GM12878 (cell line): ENCODE measurements around the gene CNTNAP2. TPM values are rescaled to one million over a fixed set of nuclear protein-coding genes. Genes with fewer than 3 reads are reported as not detected.

ENCODE experiments used
- ATAC-seq: fragments of 200-7000 bp; cut with Tn5 transposase; 3 replicates; pipeline ENCODE4 v1.9.1; 2020; ENCODE audit warnings: mild to moderate bottlenecking, moderate library complexity
- BruUV-seq: library from RNA; stranded (reverse); fragments of 400-500 nt; replicated peaks from 2 replicates; lab custom pipeline; 2021; lab: Mats Ljungman, UMichigan
- CTCF ChIA-PET: fragments of 300-600 bp; sonication (Branson Sonifier 250); formaldehyde crosslinking; extraction: SDS; loops from one replicate; lab custom pipeline; 2021; ENCODE audit warnings: inconsistent platforms; lab: Yijun Ruan, JAX
- POLR2A ChIA-PET: fragments of 350-600 bp; formaldehyde crosslinking; extraction: SDS; loops from one replicate; lab custom pipeline; 2021; ENCODE audit warnings: inconsistent platforms; lab: Charles Lee
- RAD21 ChIA-PET: fragments of 300-600 bp; sonication (Branson Sonifier 250); formaldehyde crosslinking; loops from one replicate; lab custom pipeline; 2023; ENCODE audit warnings: antibody characterized with exemption; ENCODE audit not compliant: unreplicated experiment; lab: Charles Lee
- SMC1A ChIA-PET: fragments of 300-600 bp; sonication (Branson Sonifier 250); formaldehyde crosslinking; loops from one replicate; lab custom pipeline; 2023; ENCODE audit not compliant: unreplicated experiment, uncharacterized antibody; lab: Charles Lee
- DNase-seq: peaks from one replicate; pipeline ENCODE4 v3.0.0-alpha.2; 2011; ENCODE audit warnings: low read depth, low spot score
- FAIRE-seq: peaks from 3 replicates; lab custom pipeline; 2011; peaks lifted over from hg19 to GRCh38; lab: Jason Lieb, UNC
- H2AFZ ChIP-seq: 2 replicates; pipeline ENCODE4 v1.6.0; 2011; ENCODE audit warnings: low read depth, low read length, control low read depth; ENCODE audit not compliant: control insufficient read depth
- H3K27ac ChIP-seq: 2 replicates; pipeline ENCODE4 v1.5.1; 2011; ENCODE audit warnings: control low read depth; ENCODE audit not compliant: control insufficient read depth, insufficient read depth
- H3K27me3 ChIP-seq, 2 experiments: replicated peaks in 1 of 2; 2 replicates each; pipeline versions ENCODE4 v1.6.0 to v1.6.1; 2011; ENCODE audit warnings: low read length in 1 of 2; ENCODE audit not compliant: control insufficient read depth in 2 of 2, insufficient read depth in 2 of 2
- H3K36me3 ChIP-seq, 2 experiments: 2 replicates each; pipeline ENCODE4 v1.5.1; 2011; ENCODE audit warnings: low read length in 1 of 2; ENCODE audit not compliant: control insufficient read depth in 2 of 2, insufficient read depth in 2 of 2
- H3K4me1 ChIP-seq: 2 replicates; pipeline ENCODE4 v1.6.1; 2011; ENCODE audit warnings: mild to moderate bottlenecking, low read length, moderate library complexity, mixed read lengths; ENCODE audit not compliant: control insufficient read depth, insufficient read depth
- H3K4me2 ChIP-seq: 2 replicates; pipeline ENCODE4 v1.6.0; 2011; ENCODE audit warnings: control low read depth; ENCODE audit not compliant: control insufficient read depth, insufficient read depth
- H3K4me3 ChIP-seq: fragments of 200-600 bp; sonication (generic); 2 replicates; pipeline ENCODE4 v1.5.1; 2016
- H3K79me2 ChIP-seq: 2 replicates; pipeline ENCODE4 v1.6.0; 2011; ENCODE audit warnings: low read length; ENCODE audit not compliant: control insufficient read depth, insufficient read depth
- H3K9ac ChIP-seq: 2 replicates; pipeline ENCODE4 v1.8.0; 2011; ENCODE audit warnings: low read length, control low read depth, mixed read lengths; ENCODE audit not compliant: control insufficient read depth, insufficient read depth
- H3K9me3 ChIP-seq: replicated peaks from 3 replicates; pipeline ENCODE4 v1.5.1; 2011; ENCODE audit warnings: mild to moderate bottlenecking, low read length; ENCODE audit not compliant: control insufficient read depth, insufficient read depth
- H4K20me1 ChIP-seq: 2 replicates; pipeline ENCODE4 v1.6.0; 2011; ENCODE audit not compliant: control insufficient read depth, insufficient read depth
- ASH2L ChIP-seq: fragments of 300-600, 200-600 bp; sonication (generic); IDR thresholded peaks from 2 replicates; pipeline ENCODE4 v1.6.1; 2017; ENCODE audit warnings: low read depth, mild to moderate bottlenecking, borderline replicate concordance
- CTCF ChIP-seq, 3 experiments: IDR thresholded peaks in 2 of 3; conservative IDR thresholded peaks in 1 of 3; 2 replicates each; pipeline ENCODE4 v1.5.1; 2011; ENCODE audit warnings: low read depth in 3 of 3, low read length in 3 of 3, mild to moderate bottlenecking in 3 of 3, control low read depth in 2 of 3, moderate library complexity in 2 of 3, inconsistent platforms in 1 of 3, mixed read lengths in 1 of 3; ENCODE audit not compliant: control insufficient read depth in 2 of 3, insufficient read depth in 1 of 3; ENCODE audit errors: extremely low read depth in 1 of 3
- ESRRA ChIP-seq: IDR thresholded peaks from 2 replicates; pipeline ENCODE4 v1.6.1; 2012; ENCODE audit warnings: mild to moderate bottlenecking, low read length, improper control_type of control experiment
- FOS ChIP-seq: IDR thresholded peaks from 3 replicates; pipeline ENCODE4 v1.6.1; 2011; ENCODE audit warnings: borderline replicate concordance; ENCODE audit not compliant: insufficient read length; ENCODE audit errors: extremely low read depth
- HDAC6 ChIP-seq: fragments of 200-600 bp; sonication (generic); IDR thresholded peaks from one replicate; pipeline ENCODE4 v1.8.0; 2017; ENCODE audit warnings: antibody characterized with exemption; ENCODE audit not compliant: unreplicated experiment
- JUND ChIP-seq: IDR thresholded peaks from 2 replicates; pipeline ENCODE4 v1.6.1; 2012; ENCODE audit warnings: low read depth, mild to moderate bottlenecking, low read length, improper control_type of control experiment, moderate library complexity
- NFXL1 ChIP-seq: fragments of 450-650 bp; IDR thresholded peaks from 2 replicates; pipeline ENCODE4 v1.6.1; 2017; ENCODE audit warnings: antibody characterized with exemption, mild to moderate bottlenecking, borderline replicate concordance
- RFX5 ChIP-seq: IDR thresholded peaks from 2 replicates; pipeline ENCODE4 v1.6.1; 2011; ENCODE audit warnings: low read depth, low read length, improper control_type of control experiment
- YY1 ChIP-seq: IDR thresholded peaks from 2 replicates; pipeline ENCODE4 v1.6.1; 2011; ENCODE audit warnings: low read depth, mild to moderate bottlenecking, low read length
- ZBTB40 ChIP-seq: fragments of 450-650 bp; IDR thresholded peaks from 2 replicates; pipeline ENCODE4 v1.6.1; 2016; ENCODE audit warnings: mild to moderate bottlenecking, moderate library complexity, borderline replicate concordance
- ZNF24 ChIP-seq: fragments of 450-650 bp; IDR thresholded peaks from 2 replicates; pipeline ENCODE4 v1.6.1; 2017; ENCODE audit warnings: antibody characterized with exemption, mild to moderate bottlenecking
- WGBS: methylation state at CpG from one replicate; pipeline ENCODE4 v1.1.6; 2016; ENCODE audit warnings: low lambda C conversion rate; ENCODE audit not compliant: insufficient replicate concordance, insufficient coverage; ENCODE audit errors: missing lambda C conversion rate; 5-methylcytosine and 5-hydroxymethylcytosine counted together
- in situ Hi-C: fragments of 300-500 bp; cut with MboI; formaldehyde crosslinking; loops from 9 replicates; pipeline ENCODE4 v1.14.3; 2018; ENCODE audit warnings: mixed read lengths
- intact Hi-C: fragments of 100-400 bp; cut with micrococcal nuclease; formaldehyde crosslinking; loops from one replicate; pipeline ENCODE4 v1.14.2; 2022; ENCODE audit not compliant: unreplicated experiment
- polyA plus RNA-seq, 11 experiments: library from polyadenylated mRNA; depleted of rRNA in 4 of 11; unstranded in 6 of 11; stranded (reverse) in 5 of 11; fragments of >200 nt; fragmentation: Nextera tagmentation in 4 of 11; fragmentation: Illumina TruSeq in 1 of 11; extraction: Ambion mirVana in 4 of 11; extraction: Trizol in 1 of 11; gene quantifications; 1 replicate in 1 of 11; 2 replicates in 10 of 11; pipeline versions ENCODE4 v1.2.1 to v1.2.3, GENCODE V29; 2011 to 2016; ENCODE audit warnings: inconsistent platforms in 2 of 11, missing spikeins in 2 of 11, low read depth in 1 of 11
- total RNA-seq, 4 experiments: library from RNA; depleted of rRNA in 3 of 4; stranded (reverse); fragments of >200 nt in 3 of 4; fragmentation: Illumina TruSeq in 1 of 4; extraction: Trizol in 1 of 4; gene quantifications; 2 replicates each; pipeline versions ENCODE4 v1.2.1 to v1.2.3, GENCODE V29; 2013 to 2021

The CNTNAP2 gene
- total and polyA plus RNA-seq, 10 of the 15 experiments (the other 5 are each of a cell fraction or from before 2014, with no cell fraction given) = 0.03 to 0.08 (median 0.03) TPM; not detected in 7

GRCh38 chr7:148192491-148192890 lies 2075.9 kb downstream of the CNTNAP2 start (continued):
- no peak for TF ChIP-seq ZBTB40
- TF ChIP-seq ASH2L = no peak
- no peak for TF ChIP-seq NFXL1

GRCh38 chr7:148201992-148202391 lies 2085.4 kb downstream of the CNTNAP2 start:
- H3K36me3 ChIP-seq = no peaks in the 10 kb centered on the region
- WGBS = 33% methylated on average over 3 of the region's 3 CpGs
- no peaks in the 10 kb centered on the region for H3K79me2 ChIP-seq
- H3K4me1 ChIP-seq = no peaks in the 10 kb centered on the region
- no peaks in the 10 kb centered on the region for H3K27me3 ChIP-seq
- no peak overlapping the region for H2AFZ ChIP-seq
- in situ Hi-C loops = no loop called here
- ChIA-PET POLR2A (no interaction called here), SMC1A (no interaction called here), CTCF (no interaction called here), RAD21 (no interaction called here)
- no peak overlapping the region for H3K9ac ChIP-seq
- H3K9me3 ChIP-seq = no peaks in the 10 kb centered on the region
- no peak for ATAC-seq
- H3K4me2 ChIP-seq = no peak overlapping the region
- intact Hi-C loops = no loop called here
- TF ChIP-seq HDAC6 (no peak), JUND (no peak), ZNF24 (no peak), RFX5 (no peak), FOS (no peak), CTCF (IDR thresholded peaks at IDR 0.05 in 2 of 3, conservative IDR thresholded peaks at IDR 0.05 in 1 of 3; ENCODE audit: control insufficient read depth in 2 of 3, extremely low read depth in 1 of 3, insufficient read depth in 1 of 3, low read depth in 3 of 3, low read length in 3 of 3) (no peak), ESRRA (no peak), YY1 (no peak)
- DNase-seq = no peak
- no TSS peak for BruUV-seq
- no peaks in the 10 kb centered on the region for H4K20me1 ChIP-seq
- H3K4me3 ChIP-seq = no peak overlapping the region
- H3K27ac ChIP-seq = no peak overlapping the region
- FAIRE-seq = no peak
